Panc1 (cell line): ENCODE results near the gene RGS10.

Experiments
- CTCF ChIP-seq: fragments of 450-650 bp; IDR thresholded peaks from 2 replicates; pipeline ENCODE4 v1.5.1; 2017; ENCODE audit warnings: mild to moderate bottlenecking
- POLR2AphosphoS5 ChIP-seq: IDR thresholded peaks from 2 replicates; pipeline ENCODE4 v1.6.1; 2012; ENCODE audit warnings: mild to moderate bottlenecking, low read depth, low read length, moderate library complexity
- REST ChIP-seq, 2 experiments: IDR thresholded peaks; 2 replicates each; pipeline ENCODE4 v1.6.1; 2011 to 2012; ENCODE audit warnings: low read depth in 2 of 2, control low read depth in 1 of 2, low read length in 1 of 2, mild to moderate bottlenecking in 1 of 2, moderate library complexity in 1 of 2; ENCODE audit not compliant: insufficient read depth in 1 of 2
- SIN3A ChIP-seq: IDR thresholded peaks from 2 replicates; pipeline ENCODE4 v1.6.1; 2012; ENCODE audit warnings: low read depth, mild to moderate bottlenecking, low read length, moderate library complexity, borderline replicate concordance; ENCODE audit not compliant: insufficient read depth
- TCF7L2 ChIP-seq: IDR thresholded peaks from 2 replicates; pipeline ENCODE4 v1.6.1; 2011; ENCODE audit warnings: mild to moderate bottlenecking, low read depth, low read length, inconsistent platforms

DNA sequence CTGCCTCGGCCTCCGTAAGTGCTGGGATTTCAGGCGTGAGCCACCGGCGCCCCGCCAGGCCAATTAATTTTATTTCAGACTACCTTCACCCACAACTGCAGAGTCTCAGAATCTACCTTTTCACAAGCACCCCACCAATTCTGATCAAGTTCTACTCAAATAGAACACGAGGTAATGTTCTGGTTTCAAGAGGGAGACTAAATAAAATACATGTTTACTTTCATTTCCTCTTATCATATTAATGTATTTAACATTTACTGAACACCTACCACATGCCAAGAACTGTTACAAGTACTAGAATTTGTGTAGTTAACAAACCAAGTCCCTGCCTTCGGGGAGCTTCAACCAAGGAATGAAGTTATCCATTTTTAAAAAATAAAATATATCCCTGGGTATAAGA, 25.5 kb upstream of the RGS10 start:
- no peak for TF ChIP-seq CTCF
- TF ChIP-seq POLR2AphosphoS5, result no peak
- TF ChIP-seq REST (IDR thresholded peaks at IDR 0.05; ENCODE audit: insufficient read depth in 1 of 2, low read depth in 2 of 2, low read length in 1 of 2), result no peak
- no peak for TF ChIP-seq SIN3A
- no peak for TF ChIP-seq TCF7L2
